ENCODE measurements around the gene DTNBP1.

Gene DTNBP1

DNA sequence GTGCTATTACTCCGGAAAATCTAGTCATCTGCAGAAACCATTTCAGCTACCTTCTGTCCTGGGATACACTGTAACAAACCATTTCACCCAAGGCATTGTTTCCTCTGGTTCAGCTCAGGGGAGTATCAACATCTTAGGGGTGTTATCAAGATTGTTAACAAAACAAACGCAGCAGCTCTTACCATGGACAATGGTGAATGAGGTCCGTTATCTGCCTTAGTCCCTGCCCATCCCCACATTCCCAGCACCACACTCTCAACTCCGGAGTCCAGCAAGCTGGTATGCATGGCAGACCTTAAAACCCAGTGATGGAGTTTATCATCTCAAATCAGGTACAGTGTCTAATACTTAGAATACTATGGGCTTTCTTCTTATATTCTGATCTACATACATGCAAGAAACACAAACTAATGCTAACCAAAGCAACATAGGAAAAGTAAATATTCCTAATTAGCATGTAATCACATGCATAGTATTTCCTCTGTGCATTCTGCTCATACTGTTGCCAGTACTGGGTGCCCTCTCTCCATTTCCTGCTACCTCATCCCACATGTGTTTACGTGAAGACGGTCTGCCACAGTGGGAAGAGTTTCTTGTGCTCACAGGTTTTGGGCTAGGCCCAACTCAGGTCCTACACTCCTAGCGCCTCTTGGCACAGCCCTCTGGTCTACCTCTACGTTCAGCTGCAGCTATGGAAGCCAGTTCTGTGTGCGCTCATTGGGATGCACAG, 123.9 kb downstream of the DTNBP1 start:
- CTCF ChIA-PET, result no interaction called here
- no peak overlapping the region for H3K27ac ChIP-seq
- TF ChIP-seq, protein P1, sequence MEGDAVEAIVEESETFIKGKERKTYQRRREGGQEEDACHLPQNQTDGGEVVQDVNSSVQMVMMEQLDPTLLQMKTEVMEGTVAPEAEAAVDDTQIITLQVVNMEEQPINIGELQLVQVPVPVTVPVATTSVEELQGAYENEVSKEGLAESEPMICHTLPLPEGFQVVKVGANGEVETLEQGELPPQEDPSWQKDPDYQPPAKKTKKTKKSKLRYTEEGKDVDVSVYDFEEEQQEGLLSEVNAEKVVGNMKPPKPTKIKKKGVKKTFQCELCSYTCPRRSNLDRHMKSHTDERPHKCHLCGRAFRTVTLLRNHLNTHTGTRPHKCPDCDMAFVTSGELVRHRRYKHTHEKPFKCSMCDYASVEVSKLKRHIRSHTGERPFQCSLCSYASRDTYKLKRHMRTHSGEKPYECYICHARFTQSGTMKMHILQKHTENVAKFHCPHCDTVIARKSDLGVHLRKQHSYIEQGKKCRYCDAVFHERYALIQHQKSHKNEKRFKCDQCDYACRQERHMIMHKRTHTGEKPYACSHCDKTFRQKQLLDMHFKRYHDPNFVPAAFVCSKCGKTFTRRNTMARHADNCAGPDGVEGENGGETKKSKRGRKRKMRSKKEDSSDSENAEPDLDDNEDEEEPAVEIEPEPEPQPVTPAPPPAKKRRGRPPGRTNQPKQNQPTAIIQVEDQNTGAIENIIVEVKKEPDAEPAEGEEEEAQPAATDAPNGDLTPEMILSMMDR (conservative IDR thresholded peaks at IDR 0.05; ENCODE audit: low read depth), result no peak
- POLR2A ChIA-PET (ENCODE audit: low non-redundant PET), result no interaction called here
- no peak for DNase-seq (ENCODE audit: low spot score)

DNA sequence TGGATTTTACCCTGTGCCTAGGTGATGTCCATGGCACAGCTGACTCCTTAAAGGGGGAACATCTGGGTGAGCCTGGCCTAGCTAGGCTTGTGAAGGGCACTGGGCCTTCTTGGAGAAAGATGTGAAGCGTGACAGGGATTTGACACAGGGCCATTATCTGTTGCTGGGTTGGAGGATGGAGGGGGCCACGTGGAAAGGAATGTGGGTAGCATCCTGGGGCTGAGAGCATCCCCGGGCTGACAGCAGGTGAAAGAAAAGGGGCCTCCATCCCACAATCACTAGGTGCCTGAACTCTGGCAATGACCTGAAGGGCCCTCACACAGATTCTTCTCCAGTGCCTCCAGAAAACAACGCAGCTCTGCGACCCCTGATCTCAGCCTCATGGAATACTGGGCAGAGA, 124.7 kb downstream of the DTNBP1 start:
- no peak for DNase-seq (ENCODE audit: low spot score)
- POLR2A ChIA-PET (ENCODE audit: low non-redundant PET), result no interaction called here
- CTCF ChIA-PET, result no interaction called here
- TF ChIP-seq, protein P1 (conservative IDR thresholded peaks at IDR 0.05; ENCODE audit: low read depth), result no peak
- no peak overlapping the region for H3K27ac ChIP-seq

DNA sequence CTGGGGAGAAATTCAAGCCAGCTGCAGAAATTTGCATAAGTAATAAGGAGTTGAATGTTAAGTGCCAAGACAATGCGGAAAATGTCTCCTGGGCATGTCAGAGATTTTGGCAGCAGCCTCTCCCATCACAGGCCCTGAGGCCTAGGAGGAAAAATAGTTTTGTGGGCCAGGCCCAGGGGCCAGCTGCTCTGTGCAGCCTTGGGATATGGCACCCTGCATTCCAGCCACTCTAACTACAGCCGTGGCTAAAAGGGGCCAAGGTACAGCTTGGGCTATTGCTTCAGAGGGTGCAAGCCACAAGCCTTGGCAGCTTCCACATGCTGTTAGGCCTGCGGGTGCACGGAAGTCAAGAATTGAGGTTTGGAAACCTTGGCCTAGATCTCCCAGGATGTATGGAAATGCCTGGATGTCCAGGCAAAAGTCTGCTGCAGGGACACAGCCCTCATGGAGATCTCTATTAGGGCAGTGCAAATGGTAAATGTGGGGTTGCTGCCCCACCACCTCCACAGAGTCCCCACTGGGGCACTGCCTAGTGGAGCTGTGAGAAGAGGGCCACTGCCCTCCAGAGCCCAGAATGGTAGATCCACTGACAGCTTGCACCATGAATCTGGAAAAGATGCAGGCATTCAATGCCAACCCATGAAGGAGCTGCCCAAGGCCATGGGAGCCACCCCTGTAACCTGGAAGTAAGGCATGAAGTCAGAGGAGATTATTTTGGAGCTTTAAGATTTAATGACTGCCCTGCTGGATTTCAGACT, 126.5 kb downstream of the DTNBP1 start:
- no peak overlapping the region for H3K27ac ChIP-seq
- CTCF ChIA-PET, result no interaction called here
- POLR2A ChIA-PET (ENCODE audit: low non-redundant PET), result no interaction called here
- no peak for DNase-seq (ENCODE audit: low spot score)
- TF ChIP-seq, protein P1 (conservative IDR thresholded peaks at IDR 0.05; ENCODE audit: low read depth), result no peak

DNA sequence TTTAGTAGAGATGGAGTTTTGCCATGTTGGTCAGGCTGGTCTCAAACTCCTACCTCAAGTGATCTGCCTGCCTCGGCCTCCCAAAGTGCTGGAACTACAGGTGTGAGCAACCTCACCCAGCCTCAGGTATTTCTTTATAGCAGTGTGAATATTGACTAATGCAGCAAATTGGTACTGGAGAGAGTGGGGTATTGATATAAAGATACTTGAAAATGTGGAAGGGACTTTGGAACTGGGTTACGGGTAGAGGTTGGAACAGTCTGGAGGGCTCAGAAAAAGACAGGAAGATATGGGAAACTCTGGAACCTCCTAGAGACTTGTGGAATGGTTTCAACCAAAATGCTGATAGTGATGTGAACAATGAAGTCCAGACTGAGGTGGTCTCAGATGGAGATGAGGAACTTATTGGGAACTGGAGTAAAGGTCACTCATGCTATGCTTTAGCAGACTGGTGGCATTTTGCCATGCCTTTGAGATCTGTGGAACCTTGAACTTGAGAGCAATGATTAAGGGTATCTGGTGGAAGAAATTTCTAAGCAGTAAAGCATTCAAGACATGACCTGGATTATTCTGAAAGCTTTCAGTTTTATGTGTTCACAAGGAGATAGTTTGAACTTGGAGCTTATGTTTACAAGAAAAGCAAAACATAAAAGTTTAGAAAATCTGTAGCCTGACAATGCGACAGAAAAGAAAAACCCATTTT, 127.2 kb downstream of the DTNBP1 start:
- DNase-seq (ENCODE audit: low spot score), result no peak
- TF ChIP-seq, protein P1 (conservative IDR thresholded peaks at IDR 0.05; ENCODE audit: low read depth), result no peak
- ChIA-PET POLR2A (ENCODE audit: low non-redundant PET) (no interaction called here), CTCF (interaction anchor here (0.6 kb wide), 1 partner anchor 24 kb away, joined by 3 read pairs; no protein-coding TSS in a partner anchor)
- H3K27ac ChIP-seq, result no peak overlapping the region

DNA sequence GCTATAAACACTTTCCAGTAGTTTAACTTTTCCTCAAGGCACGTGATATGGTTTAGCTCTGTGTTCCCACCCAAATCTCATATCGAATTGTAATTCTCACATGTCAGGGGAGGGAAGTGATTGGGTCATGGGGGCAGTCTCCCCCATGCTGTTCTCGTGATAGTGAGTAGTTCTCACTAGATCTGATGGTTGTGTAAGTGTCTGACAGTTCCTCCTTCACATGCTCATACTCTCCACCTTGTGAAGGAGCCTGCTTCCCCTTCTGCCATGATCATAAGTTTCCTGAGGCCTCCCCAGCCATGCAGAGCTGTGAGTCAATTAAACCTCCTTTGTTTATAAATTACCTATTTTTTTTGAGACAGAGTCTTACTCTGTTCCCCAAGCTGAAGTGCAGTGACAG, 127.9 kb downstream of the DTNBP1 start:
- ChIA-PET CTCF (interaction anchor here (0.6 kb wide), 1 partner anchor 23 kb away, joined by 3 read pairs; no protein-coding TSS in a partner anchor), POLR2A (ENCODE audit: low non-redundant PET) (no interaction called here)
- DNase-seq (ENCODE audit: low spot score), result no peak
- TF ChIP-seq, protein P1 (conservative IDR thresholded peaks at IDR 0.05; ENCODE audit: low read depth), result no peak
- no peak overlapping the region for H3K27ac ChIP-seq

DNA sequence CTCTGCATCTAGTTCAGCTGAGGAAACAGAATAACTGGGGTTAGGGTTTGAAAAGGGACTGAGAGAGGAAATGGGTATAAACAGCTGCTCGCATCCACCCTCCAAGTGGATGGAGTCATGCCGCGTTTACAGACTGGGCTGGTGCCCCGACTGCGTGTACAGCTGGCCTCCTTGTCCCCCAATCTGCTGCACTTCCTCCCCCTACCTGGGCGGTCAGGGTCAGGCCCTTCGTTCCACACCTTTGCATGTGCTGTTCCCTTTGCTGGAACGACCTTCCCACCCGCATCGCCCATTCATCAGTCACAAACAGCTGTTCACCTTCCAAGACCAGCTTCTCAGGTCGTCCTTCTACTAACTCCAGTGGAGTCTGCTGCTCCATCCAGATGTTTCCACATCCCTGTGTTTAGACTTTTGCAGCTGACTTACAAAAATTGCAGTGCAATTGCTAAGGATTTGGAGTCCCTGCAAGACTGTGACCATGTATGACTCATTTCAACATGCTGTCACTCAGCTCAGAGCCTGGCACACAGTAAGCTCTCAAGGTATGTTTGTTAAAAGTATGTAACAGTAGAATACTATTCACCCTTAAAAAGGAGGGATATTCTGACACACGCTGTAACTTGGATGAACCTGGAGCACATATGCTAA, 129.3 kb downstream of the DTNBP1 start:
- POLR2A ChIA-PET (ENCODE audit: low non-redundant PET), result no interaction called here
- no peak overlapping the region for H3K27ac ChIP-seq
- TF ChIP-seq, protein P1 (conservative IDR thresholded peaks at IDR 0.05; ENCODE audit: low read depth), result no peak
- CTCF ChIA-PET, result no interaction called here
- no peak for DNase-seq (ENCODE audit: low spot score)

All from RWPE1 (cell line).